Choroid plexus epithelial cell (primary cell): ENCODE measurements around the gene PANX1.

Experiments
- DNase-seq: peaks from one replicate; pipeline ENCODE4 v3.0.0-alpha.2; 2010; ENCODE audit warnings: low read depth
- H3K4me3 ChIP-seq: 2 replicates; pipeline ENCODE4 v1.5.1; 2011; ENCODE audit warnings: low read depth, mild to moderate bottlenecking, control low read depth, low read length, moderate library complexity
- CTCF ChIP-seq: conservative IDR thresholded peaks from 2 replicates; pipeline ENCODE4 v1.5.1; 2011; ENCODE audit warnings: low read depth, mild to moderate bottlenecking, control low read depth, inconsistent platforms, low read length, moderate library complexity

The PANX1 gene

GRCh38 chr11:94212898-94213297 is 84.3 kb downstream of the PANX1 start:
- H3K4me3 ChIP-seq = no peak overlapping the region
- DNase-seq = no peak
- no peak for TF ChIP-seq CTCF

DNA sequence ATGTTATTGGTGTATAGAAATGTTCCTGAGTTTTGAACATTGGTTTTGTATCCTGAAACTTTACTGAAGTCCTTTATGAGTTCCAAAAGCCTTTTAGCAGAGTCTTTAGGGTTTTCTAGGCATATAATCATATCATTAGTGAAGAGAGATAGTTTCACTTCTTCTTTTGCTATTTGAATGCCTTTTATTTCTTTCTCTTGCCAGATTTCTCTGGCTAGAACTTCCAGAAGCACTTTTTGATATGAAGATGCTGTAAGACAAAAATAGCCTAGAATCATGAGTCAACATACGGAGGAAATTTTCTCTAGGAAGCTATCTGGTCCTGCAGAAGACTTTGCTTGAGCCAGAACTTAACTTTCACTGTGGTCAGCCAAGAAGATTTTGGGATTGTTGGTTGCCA is 89.1 kb downstream of the PANX1 start:
- no peak for DNase-seq
- TF ChIP-seq CTCF = no peak
- H3K4me3 ChIP-seq = no peak overlapping the region

GRCh38 chr11:94218372-94218771 is 89.7 kb downstream of the PANX1 start:
- DNase-seq = peak; percentile 12
- TF ChIP-seq CTCF = no peak
- no peak overlapping the region for H3K4me3 ChIP-seq

DNA sequence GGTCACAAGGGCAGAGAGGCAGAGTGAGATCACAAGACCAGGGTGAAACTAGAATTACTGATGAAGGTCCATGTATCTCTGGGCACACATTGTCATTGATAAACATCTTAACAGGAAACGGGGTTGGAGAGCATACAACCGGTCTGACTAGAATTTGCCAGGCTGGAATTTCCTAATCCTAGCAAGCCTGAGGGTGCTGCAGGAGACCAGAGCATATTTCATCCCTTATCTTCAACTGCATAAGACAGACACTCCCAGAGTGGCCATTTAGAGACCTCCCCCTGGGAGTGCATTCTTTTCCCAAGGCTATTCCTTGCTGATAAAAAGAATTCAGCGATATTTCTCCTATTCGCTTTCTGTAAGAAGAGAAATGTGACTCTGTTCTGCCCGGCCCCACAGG is 91.1 kb downstream of the PANX1 start:
- TF ChIP-seq CTCF = no peak
- H3K4me3 ChIP-seq = no peak overlapping the region
- DNase-seq = no peak

- no peak for DNase-seq
- H3K4me3 ChIP-seq = no peak overlapping the region
- no peak for TF ChIP-seq CTCF
These were observed 95.4 kb downstream of the PANX1 start for GRCh38 chr11:94224078-94224477.
